NB4 (cell line): ENCODE measurements around the gene RUFY4.

Source experiments
- CTCF ChIP-seq: IDR thresholded peaks from one replicate; pipeline ENCODE4 v1.5.1; 2012; ENCODE audit warnings: low read depth, low read length
- POLR2A ChIP-seq: IDR thresholded peaks from 2 replicates; pipeline ENCODE4 v1.6.1; 2011; ENCODE audit warnings: mild to moderate bottlenecking; ENCODE audit not compliant: insufficient read length; ENCODE audit errors: extremely low read depth

- TF ChIP-seq POLR2A (no peak), CTCF (no peak)
Measured at GRCh38 chr2:218138047-218138446, 69.0 kb downstream of the RUFY4 start.
